DMS 273 (cell line): Measurements from ENCODE around the gene HRH1.
"Not testable (repeated sequence)": the region's sequence is repeated elsewhere in the genome, so short reads cannot be mapped to it uniquely, and the experiment has no call there.

Experiments
- DNase-seq: peaks from one replicate; lab custom pipeline; 2025; ENCODE audit not compliant: unreplicated experiment; lab: John Stamatoyannopoulos, UW

Gene HRH1

DNA sequence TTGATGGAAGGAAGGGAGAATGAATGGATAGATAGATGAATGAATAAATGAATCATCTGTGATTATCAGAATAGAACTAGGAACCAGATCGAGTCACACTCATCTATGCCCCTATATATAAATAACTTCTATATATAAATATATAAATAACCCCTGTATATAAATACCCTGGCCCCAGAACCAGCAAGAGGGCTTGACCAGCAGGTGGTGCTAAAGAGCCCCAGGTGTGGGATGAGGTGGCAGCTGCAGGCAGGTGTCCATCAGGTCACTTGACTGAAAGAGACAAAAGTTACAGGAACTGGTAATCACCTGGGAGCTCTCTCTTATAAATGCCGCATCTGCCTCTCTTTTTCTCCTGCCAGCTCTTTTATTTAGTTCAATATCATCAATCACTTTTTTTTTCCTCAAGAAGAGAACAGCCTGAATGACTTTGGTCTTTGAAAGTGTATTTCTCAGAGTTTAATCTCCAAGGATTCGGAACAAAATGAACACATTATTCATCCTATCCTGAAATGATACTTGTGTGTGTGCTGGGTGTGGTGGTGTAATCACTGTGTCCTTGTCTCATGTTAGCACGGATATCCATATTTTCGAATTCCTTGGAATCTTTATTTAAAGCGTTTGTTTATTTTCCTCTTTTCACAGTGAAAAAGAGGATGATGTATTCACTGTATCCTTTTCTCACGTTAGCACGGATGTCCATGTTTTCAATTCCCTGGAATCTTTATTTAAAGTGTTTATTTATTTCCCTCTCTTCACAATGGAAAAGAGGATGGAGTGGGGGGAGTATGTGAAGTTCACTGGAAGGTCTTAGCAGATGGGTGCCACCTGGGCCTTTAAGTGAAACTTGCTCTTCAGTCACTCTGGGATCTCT, 82.5 kb downstream of the HRH1 start:
- peak; percentile 69 for DNase-seq

DNA sequence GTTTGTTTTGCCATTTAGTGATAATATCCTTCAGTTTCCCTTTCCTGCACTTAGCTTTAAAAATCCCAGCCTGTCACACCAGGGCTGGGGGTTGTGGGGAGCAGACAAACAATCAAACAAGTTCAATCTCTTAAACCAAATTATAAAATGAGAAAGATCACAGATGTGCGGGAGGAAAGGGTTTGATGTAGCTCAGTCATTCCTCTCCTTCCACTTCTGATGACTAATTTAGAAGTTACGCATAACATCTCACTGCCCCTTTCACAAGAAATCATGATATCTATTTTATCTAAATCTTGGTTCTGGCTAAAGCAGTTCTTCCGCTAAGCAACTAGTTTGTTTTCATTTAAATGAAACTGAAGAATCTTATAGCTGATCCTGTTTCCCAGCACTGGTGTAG, 83.8 kb downstream of the HRH1 start:
- DNase-seq: no peak

DNA sequence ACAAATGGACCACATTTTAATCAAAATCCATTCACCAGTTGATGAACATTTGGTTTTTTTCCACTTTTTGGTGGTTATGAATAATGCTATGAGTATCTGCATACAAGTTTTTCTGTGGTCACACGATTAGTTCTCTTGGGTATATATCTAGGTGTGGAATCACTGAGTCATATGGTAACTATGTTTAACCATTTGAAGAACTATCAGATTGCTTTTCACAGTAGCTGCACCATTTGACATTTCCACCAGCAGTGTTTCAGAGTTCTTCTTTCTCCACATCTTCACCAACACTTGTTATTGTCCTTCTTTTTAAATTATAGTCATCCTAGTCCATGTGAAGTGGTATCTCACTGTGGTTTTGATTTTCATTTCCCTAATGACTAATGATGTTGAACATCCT, 84.6 kb downstream of the HRH1 start:
- no peak for DNase-seq

DNA sequence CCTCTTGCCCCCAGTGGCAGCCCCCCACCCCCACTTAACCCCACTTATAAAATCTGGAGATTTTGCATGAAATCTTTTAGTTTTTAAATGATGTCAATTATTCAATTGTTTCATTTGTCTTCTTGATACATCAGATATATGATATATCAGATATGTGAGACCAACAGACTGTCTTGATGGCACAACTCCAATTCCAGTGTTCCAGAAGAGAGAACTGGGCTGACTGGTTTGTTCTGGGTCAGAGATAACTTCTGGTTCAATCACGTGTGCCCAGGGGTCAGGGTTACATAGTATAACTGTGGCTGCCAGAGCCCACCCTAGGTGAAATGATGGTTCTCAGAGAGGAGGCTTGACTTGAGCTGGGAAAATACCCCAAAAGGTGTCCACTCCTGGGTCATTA, 85.5 kb downstream of the HRH1 start:
- no peak for DNase-seq

DNA sequence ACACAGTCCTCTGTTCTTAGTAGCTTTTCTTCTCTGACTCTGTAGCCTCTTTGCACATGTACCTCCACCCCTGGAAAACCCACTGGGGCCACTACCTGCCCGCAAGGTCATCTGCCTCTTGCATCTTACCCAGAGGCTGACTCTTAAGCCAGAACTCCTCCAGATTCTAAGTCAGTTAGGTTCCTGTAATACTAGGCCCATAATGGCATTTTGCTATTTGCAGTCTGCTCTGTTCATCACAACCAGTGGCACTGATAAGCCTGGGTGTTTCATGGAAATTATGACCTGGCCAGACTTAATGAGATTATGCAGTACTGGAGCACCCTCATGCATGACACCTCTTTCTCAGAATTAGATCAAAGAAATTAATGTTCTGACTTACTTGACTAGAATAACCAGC, 86.2 kb downstream of the HRH1 start:
- no peak for DNase-seq

DNA sequence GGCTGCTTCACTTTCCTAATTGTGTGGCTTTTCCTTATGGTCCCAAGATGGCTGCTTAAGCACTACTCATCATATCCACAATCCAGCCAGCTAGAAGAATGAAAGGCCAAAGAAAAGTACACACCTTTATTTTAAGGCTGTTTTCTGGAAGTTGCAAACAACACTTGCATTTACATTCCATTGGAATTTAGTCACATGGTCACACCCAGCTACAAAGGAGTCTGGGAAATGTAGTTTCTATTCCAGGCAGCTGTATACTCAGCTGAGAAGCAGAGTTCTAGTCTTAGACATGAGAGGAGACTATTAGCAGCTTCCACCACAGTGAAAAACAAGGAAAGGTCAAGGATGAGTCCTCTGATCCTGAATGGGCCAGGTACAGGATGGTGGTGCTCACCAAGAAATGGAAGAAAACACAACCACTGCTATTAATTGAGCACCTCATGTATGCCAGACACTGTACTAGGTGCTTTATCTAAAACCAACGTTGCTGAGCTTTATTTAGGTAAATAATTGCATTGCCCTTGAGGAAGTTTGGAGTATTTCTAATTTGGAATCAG, 89.9 kb downstream of the HRH1 start:
- DNase-seq: no peak

DNA sequence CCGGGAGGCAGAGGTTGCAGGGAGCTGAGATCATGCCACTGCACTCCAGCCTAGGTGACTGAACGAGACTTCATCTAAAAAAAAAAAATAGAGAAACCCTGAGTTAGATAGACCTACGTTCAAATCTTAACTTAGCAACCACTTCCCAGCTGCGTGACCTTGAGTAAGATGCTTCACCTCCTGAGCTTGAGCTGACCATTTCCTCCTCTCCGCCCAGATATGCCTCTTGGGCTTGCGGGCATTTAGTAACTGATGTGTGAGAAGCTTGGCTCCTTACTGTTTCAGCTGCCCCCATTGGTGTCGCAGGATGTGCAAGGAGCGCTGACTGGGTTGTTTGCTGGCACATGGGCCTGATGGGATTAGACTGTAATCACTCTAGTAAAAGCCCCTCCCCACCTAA, 91.0 kb downstream of the HRH1 start:
- no peak for DNase-seq

DNA sequence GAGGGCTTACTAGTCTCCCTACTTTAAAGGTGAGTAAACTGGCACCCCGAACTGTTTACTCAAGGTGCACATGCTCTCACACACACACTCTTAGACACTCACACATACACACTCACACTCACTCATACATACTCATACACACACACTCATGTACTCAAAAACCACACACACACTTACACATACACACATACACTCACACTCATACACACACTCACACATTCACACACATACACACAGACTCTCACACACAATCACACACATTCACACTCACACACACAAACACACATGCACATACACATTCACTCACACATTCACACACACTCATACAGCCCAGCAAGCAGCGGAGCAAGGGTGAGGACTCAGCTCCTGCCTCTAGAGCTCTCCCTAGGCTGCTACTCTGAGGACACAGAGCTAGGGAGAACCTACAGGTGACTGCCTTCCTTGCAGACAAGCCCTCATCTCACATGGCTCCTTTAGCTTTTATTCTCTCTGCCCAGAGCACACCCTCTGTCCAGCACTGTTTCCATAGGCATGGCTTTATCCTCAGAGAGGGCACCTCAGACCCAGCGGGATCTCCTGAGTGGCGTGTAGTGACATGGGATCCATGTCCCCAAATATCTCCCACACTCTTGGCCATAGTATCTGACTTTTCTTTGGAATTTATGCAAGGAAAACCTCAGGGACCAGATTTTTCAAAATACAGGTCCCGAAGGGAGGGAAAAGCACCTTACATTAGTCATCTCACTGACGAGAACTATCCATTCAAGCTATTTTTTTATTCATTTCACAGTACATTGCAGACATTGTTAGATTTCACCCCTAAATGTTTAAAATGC, 91.8 kb downstream of the HRH1 start:
- no peak for DNase-seq

DNA sequence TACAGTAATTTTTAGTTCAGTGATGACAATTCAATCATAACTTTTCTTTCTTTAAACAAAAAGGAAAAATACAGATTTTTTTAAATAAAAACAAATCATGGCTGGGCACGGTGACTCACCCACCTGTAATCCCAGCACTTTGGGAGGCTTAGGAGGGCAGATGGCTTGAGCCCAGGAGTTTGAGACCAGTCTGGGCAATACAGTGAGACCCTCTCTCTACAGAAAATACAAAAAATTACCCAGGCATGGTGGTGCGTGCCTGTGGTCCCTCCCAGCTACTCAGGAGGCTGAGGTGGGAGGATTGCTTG, 92.3 kb downstream of the HRH1 start:
- no peak for DNase-seq

DNA sequence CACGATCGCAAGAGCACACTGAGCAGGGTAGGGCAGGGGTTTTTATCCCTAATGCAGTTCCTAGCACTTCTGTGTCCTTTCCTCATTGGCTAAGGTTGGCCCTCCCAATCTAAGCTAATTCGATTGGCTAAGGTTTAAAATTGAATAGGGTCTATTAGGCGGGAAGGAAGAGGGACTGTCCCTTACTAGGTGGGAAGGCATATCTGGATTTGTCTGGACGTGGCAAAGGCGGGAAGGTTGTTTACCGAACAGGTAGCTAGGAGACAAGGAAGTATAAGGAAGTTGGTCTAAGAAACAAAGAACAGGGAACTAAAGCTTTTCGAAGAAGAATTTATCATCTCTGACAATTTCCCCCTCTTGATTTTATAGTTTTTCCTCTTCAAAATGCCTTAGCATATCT, 93.1 kb downstream of the HRH1 start:
- no peak for DNase-seq

DNA sequence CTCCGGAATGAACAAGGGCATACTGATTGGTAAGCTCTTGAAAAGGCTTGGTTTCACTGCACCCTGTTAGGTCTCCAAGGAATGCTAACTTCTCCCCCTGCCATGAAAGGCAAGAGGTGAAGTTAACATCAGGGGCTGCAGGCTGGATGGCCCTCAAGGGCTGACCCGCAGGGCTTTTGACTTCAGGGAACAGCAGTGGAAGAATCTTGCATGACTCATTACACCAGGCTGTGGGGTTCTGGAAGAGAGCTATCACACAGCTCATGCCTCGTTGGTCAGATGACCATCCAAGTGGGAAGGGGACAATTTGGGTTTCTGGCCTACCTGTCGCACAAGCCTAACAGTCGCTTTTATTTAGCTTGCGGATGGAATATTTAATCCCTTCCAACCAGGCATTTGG, 94.3 kb downstream of the HRH1 start:
- DNase-seq: no peak

DNA sequence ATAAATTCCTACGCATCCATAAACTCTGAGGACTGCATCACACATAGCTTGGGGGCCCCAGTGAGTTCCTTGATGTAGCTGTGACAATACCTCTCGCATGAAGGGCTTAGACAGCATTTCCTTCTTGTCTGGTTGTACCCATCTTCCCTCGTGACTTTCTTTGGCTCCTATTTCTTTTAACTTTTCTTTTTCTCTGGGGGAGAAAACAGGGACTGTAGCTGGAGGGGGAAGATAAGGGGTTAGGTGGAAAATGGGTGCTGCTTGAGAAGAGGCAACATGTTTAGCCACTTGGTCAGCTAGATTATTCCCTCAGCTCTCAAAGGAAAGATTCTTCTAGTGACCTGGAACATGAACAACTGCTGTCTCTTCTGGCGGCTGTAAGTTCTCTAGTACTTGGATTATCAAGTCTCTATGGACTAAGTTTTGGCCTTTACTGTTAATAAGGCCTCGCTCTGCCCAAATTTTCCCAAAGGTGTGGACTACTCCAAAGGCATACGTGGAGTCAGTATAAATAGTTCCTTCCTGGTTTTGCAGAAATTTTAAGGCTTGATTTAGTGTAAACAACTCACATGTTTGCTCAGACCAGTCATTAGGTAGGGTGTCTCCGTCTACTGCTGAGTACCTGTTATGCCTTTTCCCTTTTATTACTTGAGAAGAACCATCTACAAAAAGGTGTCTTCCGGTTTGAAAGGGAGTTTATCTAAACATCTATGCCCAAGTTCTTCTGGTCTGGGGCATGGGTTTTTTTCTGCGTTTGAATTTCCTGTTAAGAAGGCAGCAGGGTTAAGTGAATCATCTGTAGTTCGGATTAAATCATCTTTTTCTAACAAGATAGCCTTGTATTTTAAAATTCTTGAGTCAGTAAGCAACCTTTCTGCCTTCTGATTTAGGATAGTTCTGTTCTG, 96.9 kb downstream of the HRH1 start:
- no peak for DNase-seq

DNA sequence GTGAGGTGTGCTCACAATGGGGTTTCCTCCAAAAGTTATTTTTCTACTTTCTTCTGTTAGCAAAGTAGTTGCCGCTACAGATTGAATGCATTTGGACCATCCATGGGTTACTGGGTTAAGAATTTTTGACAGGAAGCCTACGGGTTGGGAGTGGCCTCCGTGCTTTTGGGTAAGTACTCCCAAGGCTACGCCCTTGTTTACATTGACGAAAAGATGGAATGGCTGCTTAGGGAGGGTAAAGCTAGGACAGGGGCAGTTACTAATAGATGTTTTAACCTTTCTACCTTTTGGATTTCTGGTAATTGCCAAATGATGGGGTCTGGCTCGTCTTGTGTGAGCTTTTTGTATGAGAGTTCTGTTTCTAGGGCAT, 97.5 kb downstream of the HRH1 start:
- DNase-seq: no peak

DNA sequence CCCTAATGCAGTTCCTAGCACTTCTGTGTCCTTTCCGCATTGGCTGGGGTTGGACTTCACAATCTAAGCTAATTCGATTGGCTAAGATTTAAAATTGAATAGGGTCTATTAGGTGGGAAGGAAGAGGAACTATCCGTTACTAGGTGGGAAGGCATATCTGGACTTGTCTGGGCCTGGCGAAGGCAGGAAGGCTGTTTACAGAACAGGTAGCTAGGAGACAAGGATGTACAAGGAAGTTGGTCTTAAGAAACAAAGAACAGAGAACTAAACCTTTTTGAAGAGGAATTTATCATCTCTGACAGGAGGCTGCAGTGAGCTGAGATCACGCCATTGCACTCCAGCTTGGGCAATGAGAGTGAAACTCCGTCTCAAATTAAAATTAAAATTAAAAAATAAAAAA, 100.6 kb downstream of the HRH1 start:
- no peak for DNase-seq

DNA sequence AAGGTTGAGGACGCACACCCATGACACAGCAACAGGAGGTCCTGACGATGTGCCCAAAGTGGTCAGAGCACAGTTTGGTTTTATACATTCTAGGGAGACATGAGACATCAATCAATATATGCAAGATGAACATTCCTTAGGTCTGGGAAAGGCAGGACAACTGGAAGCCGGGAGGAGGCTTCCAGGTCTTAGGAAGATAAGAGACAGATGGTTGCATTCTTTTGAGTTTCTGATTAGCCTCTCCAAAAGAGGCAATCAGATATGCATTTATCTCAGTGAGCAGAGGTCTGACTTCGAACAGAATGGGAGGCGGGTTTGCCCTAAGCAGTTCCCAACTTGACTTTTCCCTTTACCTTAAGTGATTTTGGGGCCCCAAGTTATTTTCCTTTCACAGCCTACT, 101.2 kb downstream of the HRH1 start:
- DNase-seq: not testable (repeated sequence)

DNA sequence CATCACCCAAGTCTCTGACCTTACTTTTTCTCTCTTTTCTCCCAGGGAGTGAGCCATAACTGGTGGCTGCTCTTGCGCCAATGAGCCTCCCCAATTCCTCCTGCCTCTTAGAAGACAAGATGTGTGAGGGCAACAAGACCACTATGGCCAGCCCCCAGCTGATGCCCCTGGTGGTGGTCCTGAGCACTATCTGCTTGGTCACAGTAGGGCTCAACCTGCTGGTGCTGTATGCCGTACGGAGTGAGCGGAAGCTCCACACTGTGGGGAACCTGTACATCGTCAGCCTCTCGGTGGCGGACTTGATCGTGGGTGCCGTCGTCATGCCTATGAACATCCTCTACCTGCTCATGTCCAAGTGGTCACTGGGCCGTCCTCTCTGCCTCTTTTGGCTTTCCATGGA, 104.7 kb downstream of the HRH1 start:
- no peak for DNase-seq

DNA sequence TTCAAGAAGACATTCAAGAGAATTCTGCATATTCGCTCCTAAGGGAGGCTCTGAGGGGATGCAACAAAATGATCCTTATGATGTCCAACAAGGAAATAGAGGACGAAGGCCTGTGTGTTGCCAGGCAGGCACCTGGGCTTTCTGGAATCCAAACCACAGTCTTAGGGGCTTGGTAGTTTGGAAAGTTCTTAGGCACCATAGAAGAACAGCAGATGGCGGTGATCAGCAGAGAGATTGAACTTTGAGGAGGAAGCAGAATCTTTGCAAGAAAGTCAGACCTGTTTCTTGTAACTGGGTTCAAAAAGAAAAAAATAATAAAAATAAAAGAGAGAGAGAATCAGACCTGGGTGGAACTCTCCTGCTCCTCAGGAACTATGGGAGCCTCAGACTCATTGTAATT, 106.2 kb downstream of the HRH1 start:
- DNase-seq: no peak

DNA sequence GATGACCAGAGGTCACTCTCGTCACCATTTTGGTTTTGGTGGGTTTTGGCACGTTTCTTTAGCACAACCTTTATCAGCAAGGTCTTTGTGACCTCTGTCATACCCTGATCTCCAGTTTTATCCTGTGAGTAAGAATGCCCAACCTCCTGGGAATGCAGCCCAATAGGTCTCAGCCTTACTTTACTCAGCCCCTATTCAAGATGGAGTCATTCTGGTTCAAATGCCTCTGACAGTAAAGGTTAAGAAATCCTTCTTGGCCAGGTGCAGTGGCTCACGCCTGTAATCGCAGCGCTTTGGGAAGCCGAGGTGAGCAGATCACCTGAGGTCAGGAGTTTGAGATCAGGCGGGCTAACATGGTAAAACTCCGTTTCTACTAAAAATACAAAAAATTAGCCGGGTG, 114.7 kb downstream of the HRH1 start:
- no peak for DNase-seq

DNA sequence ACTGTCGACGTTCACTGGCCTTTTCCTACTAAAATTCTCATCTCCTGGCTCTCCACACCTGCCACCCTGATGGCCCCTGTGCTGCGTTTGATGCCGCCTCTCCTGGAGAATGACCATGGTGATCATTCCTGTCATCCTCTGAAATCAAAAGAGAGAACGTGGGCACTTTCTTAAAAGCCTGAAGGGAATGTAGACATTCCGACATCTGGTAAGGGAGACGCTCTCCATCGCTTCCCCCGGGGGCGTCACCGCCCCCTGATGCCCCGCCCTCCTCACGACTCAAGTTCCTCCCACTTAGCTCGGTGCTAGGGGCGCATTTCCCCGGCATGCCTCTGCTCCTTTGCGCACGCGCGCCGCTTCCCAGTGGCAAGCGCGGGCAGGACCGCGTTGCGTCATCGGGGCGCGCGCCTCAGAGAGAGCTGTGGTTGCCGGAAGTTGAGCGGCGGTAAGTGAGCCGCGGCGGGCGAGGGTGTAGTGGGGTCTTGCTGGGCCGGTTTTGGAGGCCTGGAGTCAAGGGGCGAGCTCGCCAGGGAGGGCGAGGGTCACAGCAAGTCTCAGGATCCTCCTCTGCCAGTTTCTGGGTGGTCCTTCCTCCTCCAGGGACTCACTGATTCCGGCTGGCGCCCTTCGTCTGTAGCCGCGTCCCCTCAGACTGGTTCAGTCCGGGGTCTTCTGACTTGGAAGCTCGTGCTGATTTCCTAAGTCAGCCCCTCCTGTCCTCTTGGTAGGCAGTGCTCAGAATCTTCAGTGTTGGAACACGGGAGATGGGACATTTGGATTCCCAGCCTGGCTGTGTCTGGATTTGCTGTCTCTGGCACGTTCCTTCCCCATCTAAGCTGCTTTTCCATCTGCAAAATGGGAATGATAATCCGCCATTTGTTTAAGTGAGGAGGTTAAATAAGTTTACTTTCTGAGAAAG, 118.0 kb downstream of the HRH1 start, which contains the start of gene ATG7:
Gene ATG7 (plus strand): TSS at position 412 of the 919 bp plus-strand sequence. CDS start 26,299 bp downstream, outside the sequence.
- peak; percentile 97 for DNase-seq
